Measurements from ENCODE around the gene SURF4. TPM values are rescaled to one million over a fixed set of nuclear protein-coding genes. Genes with fewer than 3 reads are reported as not detected.

Gene SURF4
- total RNA-seq, 1 experiment from 2014 or later = 171 TPM

- Mint-ChIP-seq H3K4me3 (no peak overlapping the region), H3K27me3 (ENCODE audit: low read depth) (no peaks in the 10 kb centered on the region; the same call in 1 of the 2 replicates), H3K4me1 (peaks cover 25% of the 10 kb centered on the region), H3K9me3 (no peaks in the 10 kb centered on the region), H3K27ac (peak overlapping the region; percentile 32; the same call in 1 of the 2 replicates), H3K36me3 (peaks cover 46% of the 10 kb centered on the region)
- ChIA-PET CTCF (interaction anchor here (1.3 to 7.9 kb wide), 4 partner anchors 9 to 134 kb away, joined by 3 to 74 read pairs (median 6); no protein-coding TSS in a partner anchor), POLR2A (interaction anchor here (1.9 kb wide), 1 partner anchor 10 kb away, joined by 6 read pairs; no protein-coding TSS in a partner anchor)
- DNase-seq (ENCODE audit: low spot score) (peak; percentile 76), ATAC-seq (peak; percentile 62)
- peak; percentile 41; the same call in 1 of the 2 replicates for TF ChIP-seq SP1 (CRISPR knock-in tag; conservative IDR thresholded peaks at IDR 0.05)
- TF ChIP-seq NFATC4 (CRISPR knock-in tag; IDR thresholded peaks at IDR 0.05) = peak; percentile 59; the same call in 1 of the 2 replicates
- TF ChIP-seq SMAD4 (CRISPR knock-in tag; IDR thresholded peaks at IDR 0.05) = no peak
- peak; percentile 78; the same call in 1 of the 2 replicates for TF ChIP-seq ZNF263 (CRISPR knock-in tag; IDR thresholded peaks at IDR 0.05; ENCODE audit: low read depth)
- TF ChIP-seq ZMAT4 (CRISPR knock-in tag; IDR thresholded peaks at IDR 0.05) = no peak
- TF ChIP-seq FOXP1 (CRISPR knock-in tag; IDR thresholded peaks at IDR 0.05; ENCODE audit: borderline replicate concordance) = peak; percentile 58; the same call in 1 of the 2 replicates
- TF ChIP-seq ZNF281 (CRISPR knock-in tag; IDR thresholded peaks at IDR 0.05) = 0 out of 2 replicates have a peak, but pooled peaks have one; percentile 43
- TF ChIP-seq HMGXB4 (CRISPR knock-in tag; IDR thresholded peaks at IDR 0.05) = peak; percentile 57; the same call in 1 of the 2 replicates
- TF ChIP-seq PRRX2 (CRISPR knock-in tag; IDR thresholded peaks at IDR 0.05) = 0 out of 2 replicates have a peak, but pooled peaks have one; percentile 44
- no peak for TF ChIP-seq MLX (CRISPR knock-in tag; IDR thresholded peaks at IDR 0.05)
- peak; percentile 38 for TF ChIP-seq AR (CRISPR knock-in tag; IDR thresholded peaks at IDR 0.05)
- peak; percentile 59 for TF ChIP-seq ZNF416 (CRISPR knock-in tag; IDR thresholded peaks at IDR 0.05)
- TF ChIP-seq EMX1 (CRISPR knock-in tag; IDR thresholded peaks at IDR 0.05) = peak; percentile 81; the same call in 1 of the 2 replicates
- TF ChIP-seq ZNF138 (CRISPR knock-in tag; conservative IDR thresholded peaks at IDR 0.05) = 0 out of 2 replicates have a peak, but pooled peaks have one; percentile 72
- TF ChIP-seq NFE2L1 (CRISPR knock-in tag; IDR thresholded peaks at IDR 0.05) = no peak
- TF ChIP-seq CREB1 (CRISPR knock-in tag; IDR thresholded peaks at IDR 0.05) = peak; percentile 59
- TF ChIP-seq GABPB1 (CRISPR knock-in tag; IDR thresholded peaks at IDR 0.05) = peak; percentile 40; the same call in 1 of the 2 replicates
- no peak for TF ChIP-seq ATF1 (CRISPR knock-in tag; IDR thresholded peaks at IDR 0.05)
- TF ChIP-seq IRF1 (CRISPR knock-in tag; IDR thresholded peaks at IDR 0.05) = no peak
- TF ChIP-seq ETV6 (CRISPR knock-in tag; IDR thresholded peaks at IDR 0.05) = 0 out of 2 replicates have a peak, but pooled peaks have one; percentile 26
- peak; percentile 26; the same call in 1 of the 2 replicates for TF ChIP-seq ZNF425 (CRISPR knock-in tag; conservative IDR thresholded peaks at IDR 0.05)
- TF ChIP-seq CTCF (IDR thresholded peaks at IDR 0.05) = peak; percentile 43
Measured at GRCh38 chr9:133351908-133352634, 23.8 kb downstream of the SURF4 start.
